Ramos (cell line): Measurements from ENCODE around the gene CSTF1.

ENCODE experiments used
- in situ Hi-C: fragments of 300-500 bp; cut with MboI; formaldehyde crosslinking; loops from one replicate; pipeline ENCODE4 v1.14.3; 2022; ENCODE audit warnings: low sequenced_read_pairs; ENCODE audit not compliant: unreplicated experiment

The CSTF1 gene

GRCh38 chr20:56445540-56445939 is 53.1 kb downstream of the CSTF1 start:
- in situ Hi-C loops, result no loop called here

GRCh38 chr20:56447227-56447626 is 54.8 kb downstream of the CSTF1 start:
- in situ Hi-C loops, result no loop called here

- in situ Hi-C loops, result no loop called here
These were observed 57.0 kb downstream of the CSTF1 start for GRCh38 chr20:56449459-56449858.

- in situ Hi-C loops, result no loop called here
These were observed 58.8 kb downstream of the CSTF1 start for GRCh38 chr20:56451056-56451765.

GRCh38 chr20:56453352-56453751 is 60.9 kb downstream of the CSTF1 start:
- in situ Hi-C loops, result no loop called here

GRCh38 chr20:56454754-56455153 is 62.3 kb downstream of the CSTF1 start:
- in situ Hi-C loops, result no loop called here
